ENCODE measurements around the gene TP73.
"Not testable (repeated sequence)": the region's sequence is repeated elsewhere in the genome, so short reads cannot be mapped to it uniquely, and the experiment has no call there.

- not testable (repeated sequence) for TF ChIP-seq YY1 (IDR thresholded peaks at IDR 0.05; ENCODE audit: insufficient read depth, insufficient read length); ZNF274 (IDR thresholded peaks at IDR 0.05; ENCODE audit: low read depth, low read length); SUZ12 (IDR thresholded peaks at IDR 0.05; ENCODE audit: extremely low read depth, insufficient read depth, insufficient read length)
These were observed 30.2 kb upstream of the TP73 start for GRCh38 chr1:3622102-3622501.
